ENCODE measurements around the gene TCF25.

Gene TCF25

GRCh38 chr16:89952049-89952448 lies 78.7 kb downstream of the TCF25 start:
- Histone ChIP-seq H4K20me1 (ENCODE audit: low read depth, low read length) (no peaks in the 10 kb centered on the region), H3F3A (ENCODE audit: insufficient read depth) (peaks cover 35% of the 10 kb centered on the region), H3K79me2 (ENCODE audit: insufficient read depth, low read length) (peaks cover 5% of the 10 kb centered on the region; the same call in 1 of the 2 replicates), H2AFZ (ENCODE audit: low read depth, low read length, severe bottlenecking) (no peak overlapping the region), H3K4me2 (ENCODE audit: low read depth, low read length, poor library complexity, severe bottlenecking) (peak overlapping the region; percentile 46), H3K9me2 (replicated peaks; ENCODE audit: insufficient read depth, low read length) (no peaks in the 10 kb centered on the region), H3K4me3 (ENCODE audit: insufficient read depth, low read length, poor library complexity, severe bottlenecking) (no peak overlapping the region), H3K9me3 (ENCODE audit: insufficient read depth, low read length) (peaks cover 7% of the 10 kb centered on the region; the same call in 1 of the 2 replicates), H3K27me3 (ENCODE audit: low read length) (no peaks in the 10 kb centered on the region; the same call in 1 of the 2 replicates), H3K36me3 (ENCODE audit: low read length) (no peaks in the 10 kb centered on the region), H3K9ac (ENCODE audit: low read length) (peak overlapping the region; percentile 36; the same call in 1 of the 2 replicates), H3K27ac (ENCODE audit: low read depth, low read length) (peak overlapping the region; percentile 86)
- no peak for TF ChIP-seq CTCF (IDR thresholded peaks at IDR 0.05; ENCODE audit: insufficient read depth, low read length, poor library complexity, severe bottlenecking)
- no peak for TF ChIP-seq EZH2phosphoT487 (conservative IDR thresholded peaks at IDR 0.05; ENCODE audit: low read length)

- Histone ChIP-seq H3K9ac (ENCODE audit: low read length) (peak overlapping the region; percentile 36; the same call in 1 of the 2 replicates), H3K79me2 (ENCODE audit: insufficient read depth, low read length) (peaks cover 5% of the 10 kb centered on the region; the same call in 1 of the 2 replicates), H3K9me3 (ENCODE audit: insufficient read depth, low read length) (peaks cover 2% of the 10 kb centered on the region; the same call in 1 of the 2 replicates), H4K20me1 (ENCODE audit: low read depth, low read length) (no peaks in the 10 kb centered on the region), H3K4me2 (ENCODE audit: low read depth, low read length, poor library complexity, severe bottlenecking) (peak overlapping the region; percentile 46), H3K4me3 (ENCODE audit: insufficient read depth, low read length, poor library complexity, severe bottlenecking) (no peak overlapping the region), H3K27me3 (ENCODE audit: low read length) (no peaks in the 10 kb centered on the region; the same call in 1 of the 2 replicates), H3F3A (ENCODE audit: insufficient read depth) (peaks cover 35% of the 10 kb centered on the region), H3K36me3 (ENCODE audit: low read length) (no peaks in the 10 kb centered on the region), H2AFZ (ENCODE audit: low read depth, low read length, severe bottlenecking) (no peak overlapping the region), H3K27ac (ENCODE audit: low read depth, low read length) (peak overlapping the region; percentile 86), H3K9me2 (replicated peaks; ENCODE audit: insufficient read depth, low read length) (no peaks in the 10 kb centered on the region)
- TF ChIP-seq CTCF (IDR thresholded peaks at IDR 0.05; ENCODE audit: insufficient read depth, low read length, poor library complexity, severe bottlenecking) (no peak), EZH2phosphoT487 (conservative IDR thresholded peaks at IDR 0.05; ENCODE audit: low read length) (no peak)
Measured at GRCh38 chr16:89952551-89952950, 79.2 kb downstream of the TCF25 start.

GRCh38 chr16:89953671-89954406 lies 80.4 kb downstream of the TCF25 start:
- Histone ChIP-seq H3K36me3 (ENCODE audit: low read length) (no peaks in the 10 kb centered on the region), H3F3A (ENCODE audit: insufficient read depth) (peaks cover 31% of the 10 kb centered on the region), H3K27me3 (ENCODE audit: low read length) (no peaks in the 10 kb centered on the region)

More at GRCh38 chr16:89953671-89954406, 80.4 kb downstream of the TCF25 start:
- Histone ChIP-seq H3K27ac (ENCODE audit: low read depth, low read length) (peak overlapping the region; percentile 86), H3K9me3 (ENCODE audit: insufficient read depth, low read length) (no peaks in the 10 kb centered on the region), H2AFZ (ENCODE audit: low read depth, low read length, severe bottlenecking) (no peak overlapping the region), H3K4me3 (ENCODE audit: insufficient read depth, low read length, poor library complexity, severe bottlenecking) (peak overlapping the region; percentile 20), H4K20me1 (ENCODE audit: low read depth, low read length) (no peaks in the 10 kb centered on the region), H3K4me2 (ENCODE audit: low read depth, low read length, poor library complexity, severe bottlenecking) (peak overlapping the region; percentile 46), H3K79me2 (ENCODE audit: insufficient read depth, low read length) (peaks cover 5% of the 10 kb centered on the region; the same call in 1 of the 2 replicates), H3K9ac (ENCODE audit: low read length) (peak overlapping the region; percentile 36), H3K9me2 (replicated peaks; ENCODE audit: insufficient read depth, low read length) (no peaks in the 10 kb centered on the region)
- TF ChIP-seq EZH2phosphoT487 (conservative IDR thresholded peaks at IDR 0.05; ENCODE audit: low read length) (no peak), CTCF (IDR thresholded peaks at IDR 0.05; ENCODE audit: insufficient read depth, low read length, poor library complexity, severe bottlenecking) (no peak)

Data from SU-DHL-6 (cell line).